Activated T-helper 17 cell treated with anti-CD3 and anti-CD28 coated beads, Interleukin-2, amount 50 U/mL, for 72 hours (primary cell): ENCODE measurements around the gene PAX5. TPM values are rescaled to one million over a fixed set of nuclear protein-coding genes. Genes with fewer than 3 reads are reported as not detected.

ENCODE experiments used
- ATAC-seq: fragments of 150-1000 bp; cut with Tn5 transposase; replicated peaks from 2 replicates; pipeline ENCODE4 v1.10.0; 2021; ENCODE audit warnings: mild to moderate bottlenecking, moderate library complexity
- H3K27ac Mint-ChIP-seq: one replicate; pipeline ENCODE4 v1.8.0; 2022; ENCODE audit warnings: mixed read lengths
- H3K27me3 Mint-ChIP-seq: one replicate; pipeline ENCODE4 v1.8.0; 2022; ENCODE audit warnings: mixed read lengths
- H3K36me3 Mint-ChIP-seq: one replicate; pipeline ENCODE4 v1.8.0; 2022; ENCODE audit warnings: low read depth, mild to moderate bottlenecking, mixed read lengths
- H3K4me1 Mint-ChIP-seq: one replicate; pipeline ENCODE4 v1.8.0; 2022; ENCODE audit warnings: mixed read lengths
- H3K4me3 Mint-ChIP-seq: one replicate; pipeline ENCODE4 v1.8.0; 2022; ENCODE audit warnings: mild to moderate bottlenecking, mixed read lengths
- H3K9me3 Mint-ChIP-seq: one replicate; pipeline ENCODE4 v1.8.0; 2022; ENCODE audit warnings: mixed read lengths
- total RNA-seq, 2 donors: library from RNA; stranded (reverse); gene quantifications; one replicate each; pipeline ENCODE4 v1.2.3, GENCODE V29; 2022

PAX5 gene
- total RNA-seq, 2 donors from 2014 or later: 0.30 to 0.66 TPM

DNA sequence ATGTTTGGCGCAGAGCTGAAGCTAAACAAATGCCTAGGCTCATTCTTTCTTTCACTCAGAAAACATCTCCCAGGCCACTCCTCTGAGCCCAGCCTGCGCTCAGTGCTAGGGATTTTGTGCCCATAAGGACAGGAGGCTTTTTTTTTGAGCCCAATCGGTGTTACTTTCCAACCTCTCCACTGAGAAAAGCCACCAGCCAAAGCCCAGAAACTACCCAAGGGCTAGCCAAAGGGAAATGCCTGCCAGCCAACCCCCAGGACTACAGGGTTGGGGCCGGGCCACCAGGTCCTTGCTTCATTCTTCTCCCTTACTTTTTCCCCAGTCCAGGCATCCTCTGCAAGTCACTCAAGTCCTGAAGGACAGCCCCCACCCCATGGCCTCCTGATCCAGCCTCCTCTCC is 134.7 kb downstream of the PAX5 start:
- peaks cover 11% of the 10 kb centered on the region for H3K4me1 Mint-ChIP-seq

GRCh38 chr9:36898431-36899020 is 135.5 kb downstream of the PAX5 start:
- H3K36me3 Mint-ChIP-seq: no peaks in the 10 kb centered on the region
- no peak overlapping the region for H3K27ac Mint-ChIP-seq
- no peak for ATAC-seq
- peaks cover 22% of the 10 kb centered on the region for H3K27me3 Mint-ChIP-seq
- H3K4me3 Mint-ChIP-seq: no peak overlapping the region
- H3K9me3 Mint-ChIP-seq: no peaks in the 10 kb centered on the region
- H3K4me1 Mint-ChIP-seq: peaks cover 11% of the 10 kb centered on the region

More for the DNA sequence above, 134.7 kb downstream of the PAX5 start:
- ATAC-seq: no peak
- no peaks in the 10 kb centered on the region for H3K36me3 Mint-ChIP-seq
- H3K27me3 Mint-ChIP-seq: peaks cover 22% of the 10 kb centered on the region
- H3K9me3 Mint-ChIP-seq: no peaks in the 10 kb centered on the region
- no peak overlapping the region for H3K4me3 Mint-ChIP-seq
- no peak overlapping the region for H3K27ac Mint-ChIP-seq

DNA sequence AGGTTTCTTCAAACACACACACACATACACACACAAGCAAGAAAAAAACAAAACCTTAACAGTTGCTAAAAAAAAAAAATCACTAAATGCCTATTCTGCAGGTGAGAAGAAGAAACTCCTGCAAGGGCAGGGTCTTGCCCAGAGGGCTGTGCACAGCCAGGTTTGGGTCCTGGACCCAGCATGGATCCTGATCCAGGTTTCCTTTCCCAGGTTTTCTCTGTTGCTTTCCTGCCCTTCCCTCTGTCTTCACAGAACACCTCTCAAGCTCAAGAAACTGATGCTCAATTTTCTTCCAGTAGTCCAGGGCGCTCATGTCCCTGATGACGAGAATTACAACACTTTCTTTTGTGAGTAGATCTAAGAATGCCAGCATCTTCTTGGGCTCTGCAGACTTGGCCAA is 136.6 kb downstream of the PAX5 start:
- Mint-ChIP-seq H3K36me3 (no peaks in the 10 kb centered on the region), H3K4me3 (no peak overlapping the region), H3K4me1 (peaks cover 11% of the 10 kb centered on the region)

DNA sequence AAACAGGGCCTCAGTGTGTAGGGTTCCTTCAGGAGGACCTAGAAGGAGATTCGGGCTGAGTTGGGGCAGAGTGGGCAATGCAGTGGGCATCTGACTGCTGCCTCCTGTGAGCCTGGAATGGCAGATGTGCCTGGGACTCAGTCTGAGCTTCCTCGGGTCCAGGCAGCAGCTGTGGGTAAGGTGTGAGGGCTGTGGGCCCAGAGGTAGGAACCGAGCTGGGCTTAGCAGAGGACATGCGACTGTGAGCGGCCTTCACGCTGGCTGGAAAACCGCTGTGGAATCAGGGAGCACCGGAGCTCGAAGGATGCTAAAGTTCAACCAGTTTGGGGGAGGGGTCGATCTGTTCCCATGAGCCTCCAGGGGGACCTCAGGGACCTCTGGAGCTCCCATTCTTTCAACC is 137.0 kb downstream of the PAX5 start:
- no peak for ATAC-seq
- Mint-ChIP-seq H3K4me1 (peaks cover 11% of the 10 kb centered on the region), H3K27ac (no peak overlapping the region), H3K27me3 (peaks cover 29% of the 10 kb centered on the region), H3K4me3 (no peak overlapping the region), H3K36me3 (no peaks in the 10 kb centered on the region), H3K9me3 (no peaks in the 10 kb centered on the region)

More for the DNA sequence above, 136.6 kb downstream of the PAX5 start:
- Mint-ChIP-seq H3K9me3 (no peaks in the 10 kb centered on the region), H3K27me3 (peaks cover 26% of the 10 kb centered on the region), H3K27ac (no peak overlapping the region)
- ATAC-seq: no peak

DNA sequence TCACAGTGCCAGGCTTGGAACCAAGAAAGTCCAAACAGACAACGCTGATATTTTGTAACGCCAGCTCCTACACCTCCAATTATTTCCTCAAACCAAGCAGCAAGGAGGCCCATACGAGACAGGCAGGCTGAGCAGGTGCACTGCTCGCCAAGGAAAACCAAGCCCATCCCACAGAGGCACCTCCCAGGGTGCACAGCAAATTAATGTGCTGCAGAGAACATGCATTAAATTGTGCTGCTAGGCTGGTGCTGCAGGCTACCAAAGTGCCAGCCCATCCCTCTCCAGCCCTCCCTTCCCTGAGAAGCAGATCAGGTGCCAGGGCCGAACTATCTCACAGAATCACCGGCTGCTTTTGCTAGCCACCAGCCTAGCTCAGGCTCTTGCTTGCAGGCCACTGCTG is 137.8 kb downstream of the PAX5 start:
- ATAC-seq: no peak
- peaks cover 11% of the 10 kb centered on the region for H3K4me1 Mint-ChIP-seq
- no peak overlapping the region for H3K4me3 Mint-ChIP-seq
- H3K27ac Mint-ChIP-seq: no peak overlapping the region
- H3K36me3 Mint-ChIP-seq: no peaks in the 10 kb centered on the region
- H3K27me3 Mint-ChIP-seq: peaks cover 34% of the 10 kb centered on the region
- H3K9me3 Mint-ChIP-seq: no peaks in the 10 kb centered on the region

DNA sequence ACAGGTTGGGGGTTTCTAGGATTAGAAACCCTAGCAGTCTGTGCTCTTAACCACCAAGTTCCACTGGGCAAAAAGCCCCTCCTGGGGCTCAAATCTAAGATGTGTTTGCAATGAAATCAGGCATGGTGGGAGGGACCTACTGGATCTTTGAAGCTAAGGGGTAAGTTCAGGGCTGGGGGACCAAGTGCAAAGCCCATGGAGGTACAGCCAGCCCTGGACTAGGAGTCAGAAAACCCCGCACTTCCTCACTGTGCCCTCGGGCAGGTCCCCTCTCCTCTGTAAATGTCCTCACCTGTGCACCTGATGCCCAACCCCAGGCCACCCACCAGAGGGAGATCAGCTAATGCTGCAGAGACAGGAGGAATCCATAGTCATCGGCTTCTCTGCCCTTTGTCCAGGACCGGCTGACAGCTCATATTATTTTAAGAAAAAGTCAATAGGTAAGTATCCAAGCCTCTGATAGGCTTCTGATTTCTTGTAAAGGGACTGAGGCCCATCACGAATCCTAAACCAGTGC is 138.3 kb downstream of the PAX5 start:
- ATAC-seq: no peak
- Mint-ChIP-seq H3K4me1 (peaks cover 8% of the 10 kb centered on the region), H3K4me3 (no peak overlapping the region), H3K27me3 (peaks cover 30% of the 10 kb centered on the region), H3K27ac (no peak overlapping the region), H3K36me3 (no peaks in the 10 kb centered on the region), H3K9me3 (no peaks in the 10 kb centered on the region)

- H3K4me1 Mint-ChIP-seq: peaks cover 2% of the 10 kb centered on the region
- no peak overlapping the region for H3K4me3 Mint-ChIP-seq
- no peak for ATAC-seq
- H3K27ac Mint-ChIP-seq: no peak overlapping the region
- peaks cover 28% of the 10 kb centered on the region for H3K27me3 Mint-ChIP-seq
- H3K36me3 Mint-ChIP-seq: no peaks in the 10 kb centered on the region
- no peaks in the 10 kb centered on the region for H3K9me3 Mint-ChIP-seq
These were observed 139.3 kb downstream of the PAX5 start for GRCh38 chr9:36894695-36895310.

DNA sequence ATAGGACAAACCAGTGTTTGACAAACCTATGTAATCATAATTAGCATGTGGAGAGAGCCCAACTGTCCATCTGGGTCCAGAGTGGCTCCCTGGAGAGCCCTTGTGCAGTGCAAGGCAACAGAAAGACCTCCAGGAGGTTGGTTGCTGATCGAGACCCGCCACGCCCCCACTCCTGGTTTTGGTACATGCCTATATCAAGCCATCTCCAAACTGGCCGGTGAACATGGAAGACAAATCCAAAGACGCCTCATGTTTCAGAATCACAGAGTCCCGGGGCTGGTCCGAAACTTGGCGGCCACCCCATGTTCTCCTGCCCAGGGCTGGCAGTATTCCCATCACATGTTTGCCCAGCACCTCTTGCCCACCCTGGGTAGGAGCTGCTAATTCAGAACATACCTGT is 140.2 kb downstream of the PAX5 start:
- H3K4me1 Mint-ChIP-seq: no peaks in the 10 kb centered on the region
- H3K27me3 Mint-ChIP-seq: peaks cover 27% of the 10 kb centered on the region
- no peaks in the 10 kb centered on the region for H3K36me3 Mint-ChIP-seq
- no peak for ATAC-seq
- H3K4me3 Mint-ChIP-seq: no peak overlapping the region
- H3K9me3 Mint-ChIP-seq: no peaks in the 10 kb centered on the region
- no peak overlapping the region for H3K27ac Mint-ChIP-seq

- H3K27me3 Mint-ChIP-seq: peaks cover 26% of the 10 kb centered on the region
- no peaks in the 10 kb centered on the region for H3K9me3 Mint-ChIP-seq
- H3K36me3 Mint-ChIP-seq: no peaks in the 10 kb centered on the region
- H3K4me3 Mint-ChIP-seq: no peak overlapping the region
- H3K4me1 Mint-ChIP-seq: no peaks in the 10 kb centered on the region
- no peak for ATAC-seq
- H3K27ac Mint-ChIP-seq: no peak overlapping the region
These were observed 140.9 kb downstream of the PAX5 start for GRCh38 chr9:36893184-36893583.

GRCh38 chr9:36892279-36892678 is 141.8 kb downstream of the PAX5 start:
- ATAC-seq: peak; percentile 19
- no peak overlapping the region for H3K4me3 Mint-ChIP-seq
- H3K27me3 Mint-ChIP-seq: peaks cover 25% of the 10 kb centered on the region
- H3K27ac Mint-ChIP-seq: no peak overlapping the region
- H3K36me3 Mint-ChIP-seq: no peaks in the 10 kb centered on the region
- H3K9me3 Mint-ChIP-seq: no peaks in the 10 kb centered on the region
- H3K4me1 Mint-ChIP-seq: no peaks in the 10 kb centered on the region

- peaks cover 20% of the 10 kb centered on the region for H3K27me3 Mint-ChIP-seq
- ATAC-seq: no peak
These were observed 142.7 kb downstream of the PAX5 start for GRCh38 chr9:36891341-36891811.

DNA sequence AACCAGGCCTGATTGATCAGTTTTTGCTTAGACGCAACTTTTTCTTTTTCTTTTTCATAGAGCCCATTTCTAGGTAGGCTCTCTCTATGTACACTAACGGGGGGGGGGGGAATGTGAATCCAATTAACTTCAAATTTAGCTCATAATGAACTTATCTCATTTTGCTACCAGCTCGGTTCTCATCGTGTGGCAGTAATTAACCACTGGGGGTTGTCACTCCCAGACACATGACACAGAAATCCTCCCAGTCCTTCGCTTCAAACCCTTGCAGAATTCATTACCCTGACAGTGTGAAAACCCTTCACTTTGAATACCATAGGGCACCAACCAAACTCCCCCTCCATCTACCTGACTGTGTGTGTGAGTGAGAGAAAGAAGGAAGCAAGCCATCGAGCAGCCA is 144.2 kb downstream of the PAX5 start:
- no peak for ATAC-seq
- Mint-ChIP-seq H3K4me1 (no peaks in the 10 kb centered on the region), H3K27ac (no peak overlapping the region), H3K9me3 (no peaks in the 10 kb centered on the region), H3K4me3 (no peak overlapping the region), H3K36me3 (no peaks in the 10 kb centered on the region), H3K27me3 (peaks cover 28% of the 10 kb centered on the region)

More at GRCh38 chr9:36891341-36891811, 142.7 kb downstream of the PAX5 start:
- Mint-ChIP-seq H3K9me3 (no peaks in the 10 kb centered on the region), H3K4me1 (no peaks in the 10 kb centered on the region), H3K4me3 (no peak overlapping the region), H3K36me3 (no peaks in the 10 kb centered on the region), H3K27ac (no peak overlapping the region)

DNA sequence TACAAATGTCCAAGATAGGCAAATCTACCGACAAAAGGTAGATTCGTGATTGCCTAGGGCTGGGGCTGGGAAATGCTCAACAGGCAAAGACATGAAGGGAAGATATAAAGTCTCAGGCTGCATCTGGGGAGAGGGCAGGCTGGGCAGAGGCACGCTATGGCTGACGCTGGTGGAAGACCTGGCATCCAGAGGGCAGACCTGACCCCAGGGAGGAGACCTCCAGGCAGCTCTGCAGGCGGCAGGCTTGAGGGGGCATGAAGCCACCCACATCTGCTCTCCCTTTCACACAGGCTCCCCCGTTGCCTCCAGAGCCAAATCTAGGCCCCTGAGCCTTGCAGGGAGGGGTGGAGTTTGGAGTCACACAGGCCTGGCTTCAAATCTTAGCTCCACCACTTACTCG is 145.5 kb downstream of the PAX5 start:
- Mint-ChIP-seq H3K4me1 (no peaks in the 10 kb centered on the region), H3K27me3 (peaks cover 36% of the 10 kb centered on the region), H3K36me3 (no peaks in the 10 kb centered on the region), H3K4me3 (no peak overlapping the region), H3K27ac (no peak overlapping the region), H3K9me3 (no peaks in the 10 kb centered on the region)
- ATAC-seq: no peak

- Mint-ChIP-seq H3K9me3 (no peaks in the 10 kb centered on the region), H3K36me3 (no peaks in the 10 kb centered on the region), H3K27ac (no peak overlapping the region), H3K27me3 (peaks cover 35% of the 10 kb centered on the region), H3K4me1 (no peaks in the 10 kb centered on the region), H3K4me3 (no peak overlapping the region)
- no peak for ATAC-seq
These were observed 149.3 kb downstream of the PAX5 start for GRCh38 chr9:36884721-36885120.

GRCh38 chr9:36882594-36882993 is 151.5 kb downstream of the PAX5 start:
- Mint-ChIP-seq H3K9me3 (no peaks in the 10 kb centered on the region), H3K4me3 (no peak overlapping the region), H3K27me3 (peaks cover 34% of the 10 kb centered on the region), H3K27ac (peak overlapping the region; percentile 3), H3K4me1 (no peaks in the 10 kb centered on the region), H3K36me3 (no peaks in the 10 kb centered on the region)
- no peak for ATAC-seq
